ENCODE results near the gene NKAIN2.

DNA sequence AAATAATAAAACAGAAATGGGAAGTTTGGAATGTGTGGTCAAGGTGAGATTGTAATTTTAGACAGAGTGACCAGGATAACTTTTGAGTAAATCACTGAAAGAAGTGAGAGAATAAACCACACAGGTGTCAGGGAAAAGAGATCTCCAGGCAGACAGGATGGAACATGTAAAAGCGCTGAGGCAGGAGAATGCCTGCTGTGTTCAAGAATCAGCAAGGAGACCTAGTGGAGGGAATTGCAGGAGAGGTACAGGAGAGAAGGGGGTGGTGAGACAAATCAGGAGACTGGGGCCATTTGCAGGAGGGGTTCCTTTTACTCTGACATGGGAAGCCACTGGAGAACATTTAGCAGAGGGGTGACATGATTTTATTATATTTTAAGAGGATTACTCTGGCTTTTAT is 456.7 kb downstream of the NKAIN2 start:
- TF ChIP-seq, protein P1, sequence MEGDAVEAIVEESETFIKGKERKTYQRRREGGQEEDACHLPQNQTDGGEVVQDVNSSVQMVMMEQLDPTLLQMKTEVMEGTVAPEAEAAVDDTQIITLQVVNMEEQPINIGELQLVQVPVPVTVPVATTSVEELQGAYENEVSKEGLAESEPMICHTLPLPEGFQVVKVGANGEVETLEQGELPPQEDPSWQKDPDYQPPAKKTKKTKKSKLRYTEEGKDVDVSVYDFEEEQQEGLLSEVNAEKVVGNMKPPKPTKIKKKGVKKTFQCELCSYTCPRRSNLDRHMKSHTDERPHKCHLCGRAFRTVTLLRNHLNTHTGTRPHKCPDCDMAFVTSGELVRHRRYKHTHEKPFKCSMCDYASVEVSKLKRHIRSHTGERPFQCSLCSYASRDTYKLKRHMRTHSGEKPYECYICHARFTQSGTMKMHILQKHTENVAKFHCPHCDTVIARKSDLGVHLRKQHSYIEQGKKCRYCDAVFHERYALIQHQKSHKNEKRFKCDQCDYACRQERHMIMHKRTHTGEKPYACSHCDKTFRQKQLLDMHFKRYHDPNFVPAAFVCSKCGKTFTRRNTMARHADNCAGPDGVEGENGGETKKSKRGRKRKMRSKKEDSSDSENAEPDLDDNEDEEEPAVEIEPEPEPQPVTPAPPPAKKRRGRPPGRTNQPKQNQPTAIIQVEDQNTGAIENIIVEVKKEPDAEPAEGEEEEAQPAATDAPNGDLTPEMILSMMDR (IDR thresholded peaks at IDR 0.05; ENCODE audit: low read depth, low read length), result no peak
- TF ChIP-seq POLR2A (IDR thresholded peaks at IDR 0.05; ENCODE audit: extremely low read depth, insufficient read length) (no peak), MYC (IDR thresholded peaks at IDR 0.05; ENCODE audit: low read depth, low read length) (no peak)
